Caco-2 (cell line): ENCODE results near the gene GLDC. TPM values are rescaled to one million over a fixed set of nuclear protein-coding genes. Genes with fewer than 3 reads are reported as not detected.

Source experiments
- BruUV-seq: library from RNA; stranded (reverse); fragments of 400-500 nt; replicated peaks from 2 replicates; lab custom pipeline; 2021; lab: Mats Ljungman, UMichigan
- CTCF ChIA-PET: fragments of 300-600 bp; sonication (Branson Sonifier 250); formaldehyde crosslinking; loops from one replicate; lab custom pipeline; 2022; ENCODE audit warnings: antibody characterized with exemption; lab: Charles Lee
- POLR2A ChIA-PET: fragments of 300-600 bp; sonication (Branson Sonifier 250); formaldehyde crosslinking; loops from one replicate; lab custom pipeline; 2022; ENCODE audit warnings: antibody characterized with exemption; lab: Charles Lee
- DNase-seq, 2 experiments: peaks; one replicate each; pipeline versions ENCODE4 v3.0.0 to v3.0.0-alpha.2; 2020 to 2022
- H3K27me3 ChIP-seq: replicated peaks from 2 replicates; pipeline ENCODE4 v1.6.0; 2011; ENCODE audit warnings: low read length; ENCODE audit not compliant: control insufficient read depth, insufficient read depth
- H3K36me3 ChIP-seq: 2 replicates; pipeline ENCODE4 v1.5.1; 2011; ENCODE audit warnings: low read length; ENCODE audit not compliant: control insufficient read depth, insufficient read depth
- H3K4me1 ChIP-seq: fragments of 250-450 bp; sonication (Bioruptor Pico); 2 replicates; pipeline ENCODE4 v1.5.1; 2020; ENCODE audit warnings: mild to moderate bottlenecking
- H3K4me3 ChIP-seq: 2 replicates; pipeline ENCODE4 v1.5.1; 2011; ENCODE audit warnings: low read depth, mild to moderate bottlenecking, control low read depth, low read length
- H3K9me3 ChIP-seq: fragments of 250-450 bp; sonication (Bioruptor Pico); 2 replicates; pipeline ENCODE4 v1.5.1; 2020; ENCODE audit warnings: mild to moderate bottlenecking, moderate library complexity
- H3K27ac Mint-ChIP-seq: one replicate; pipeline ENCODE4 v1.8.0; 2022; ENCODE audit warnings: mixed read lengths; ENCODE audit not compliant: unreplicated experiment
- H3K27me3 Mint-ChIP-seq: one replicate; pipeline ENCODE4 v1.8.0; 2022; ENCODE audit warnings: mixed read lengths; ENCODE audit not compliant: insufficient read depth, unreplicated experiment
- H3K36me3 Mint-ChIP-seq: one replicate; pipeline ENCODE4 v1.8.0; 2022; ENCODE audit warnings: mild to moderate bottlenecking, mixed read lengths; ENCODE audit not compliant: insufficient read depth, unreplicated experiment
- H3K4me1 Mint-ChIP-seq: one replicate; pipeline ENCODE4 v1.8.0; 2022; ENCODE audit warnings: low read depth, mixed read lengths; ENCODE audit not compliant: unreplicated experiment
- H3K4me3 Mint-ChIP-seq: one replicate; pipeline ENCODE4 v1.8.0; 2022; ENCODE audit warnings: mild to moderate bottlenecking, moderate library complexity, mixed read lengths; ENCODE audit not compliant: unreplicated experiment
- H3K9me3 Mint-ChIP-seq: one replicate; pipeline ENCODE4 v1.8.0; 2022; ENCODE audit warnings: mixed read lengths; ENCODE audit not compliant: unreplicated experiment
- CTCF ChIP-seq, 2 experiments: fragments of 200-600 bp in 1 of 2; IDR thresholded peaks; 1 replicate in 1 of 2; 2 replicates in 1 of 2; pipeline versions ENCODE4 v1.5.1 to v1.8.0; 2011 to 2022; ENCODE audit warnings: antibody characterized with exemption in 1 of 2, control low read depth in 1 of 2, inconsistent platforms in 1 of 2, low read depth in 1 of 2, low read length in 1 of 2, mild to moderate bottlenecking in 1 of 2, moderate library complexity in 1 of 2; ENCODE audit not compliant: insufficient read depth in 1 of 2, severe bottlenecking in 1 of 2, unreplicated experiment in 1 of 2
- intact Hi-C: fragments of 100-400 bp; cut with micrococcal nuclease; formaldehyde crosslinking; loops from one replicate; pipeline ENCODE4 v1.10.0; 2022; ENCODE audit not compliant: unreplicated experiment
- total RNA-seq: library from RNA; stranded (reverse); gene quantifications from 2 replicates; pipeline ENCODE4 v1.2.3, GENCODE V29; 2022

Gene GLDC
- total RNA-seq, 1 experiment from 2014 or later, result 320 TPM

- H3K4me1 ChIP-seq, result no peaks in the 10 kb centered on the region
- Mint-ChIP-seq H3K4me3 (no peak overlapping the region), H3K27ac (no peak overlapping the region), H3K9me3 (no peaks in the 10 kb centered on the region), H3K4me1 (peaks cover 9% of the 10 kb centered on the region), H3K36me3 (peaks cover 46% of the 10 kb centered on the region), H3K27me3 (no peaks in the 10 kb centered on the region)
- H3K36me3 ChIP-seq, result no peaks in the 10 kb centered on the region
- peak in 1 of 2 experiments; percentile 15 for DNase-seq
- H3K4me3 ChIP-seq, result no peak overlapping the region
- no peak for TF ChIP-seq CTCF (IDR thresholded peaks at IDR 0.05; ENCODE audit: insufficient read depth in 1 of 2, low read depth in 1 of 2, low read length in 1 of 2, severe bottlenecking in 1 of 2, unreplicated experiment in 1 of 2)
- no TSS peak for BruUV-seq
- intact Hi-C loops, result loop anchor here (1.0 to 10.0 kb wide), 2 partner anchors 74 to 134 kb away; partner anchors contain the start of gene UHRF2
- ChIA-PET CTCF (interaction anchor here (0.6 to 0.9 kb wide), 2 partner anchors 76 to 79 kb away, joined by 3 to 7 read pairs; partner anchors contain the start of gene UHRF2), POLR2A (no interaction called here)
- H3K9me3 ChIP-seq, result no peaks in the 10 kb centered on the region
- H3K27me3 ChIP-seq, result no peaks in the 10 kb centered on the region
Measured at GRCh38 chr9:6488395-6488794, 157.1 kb downstream of the GLDC start.

- no peaks in the 10 kb centered on the region for H3K27me3 ChIP-seq
- TF ChIP-seq CTCF (IDR thresholded peaks at IDR 0.05; ENCODE audit: insufficient read depth in 1 of 2, low read depth in 1 of 2, low read length in 1 of 2, severe bottlenecking in 1 of 2, unreplicated experiment in 1 of 2), result no peak
- Mint-ChIP-seq H3K36me3 (peaks cover 37% of the 10 kb centered on the region), H3K9me3 (no peaks in the 10 kb centered on the region), H3K4me1 (peaks cover 9% of the 10 kb centered on the region), H3K27me3 (no peaks in the 10 kb centered on the region), H3K27ac (no peak overlapping the region), H3K4me3 (no peak overlapping the region)
- ChIA-PET POLR2A (no interaction called here), CTCF (no interaction called here)
- intact Hi-C loops, result loop anchor here (10.0 kb wide), 1 partner anchor 69 kb away; the partner anchor contains the start of gene UHRF2
- no TSS peak for BruUV-seq
- no peak overlapping the region for H3K4me3 ChIP-seq
- no peaks in the 10 kb centered on the region for H3K36me3 ChIP-seq
- no peak for DNase-seq
- peaks cover 30% of the 10 kb centered on the region for H3K4me1 ChIP-seq
- no peaks in the 10 kb centered on the region for H3K9me3 ChIP-seq
Measured at GRCh38 chr9:6484210-6484609, 161.3 kb downstream of the GLDC start.

Other genes starting within 250 kb of the GLDC start
- 38.1 and 46.5 TPM in 2 replicates for gene UHRF2, start 232.5 kb downstream of the GLDC start, total RNA-seq
- 40.3 and 41.0 TPM in 2 replicates for gene KDM4C, start 112.2 kb upstream of the GLDC start, total RNA-seq